ENCODE measurements around the gene RET.

RET gene

GRCh38 chr10:43128331-43128730 is 51.5 kb downstream of the RET start:
- Histone ChIP-seq H4K20me1 (ENCODE audit: insufficient read depth) (no peaks in the 10 kb centered on the region), H3K4me1 (ENCODE audit: low read depth, poor library complexity, severe bottlenecking) (peaks cover 17% of the 10 kb centered on the region), H3K4me3 (IDR thresholded peaks at IDR 0.05; ENCODE audit: insufficient read depth, low read depth, low read length) (no peak overlapping the region), H3K36me3 (ENCODE audit: insufficient read depth) (no peaks in the 10 kb centered on the region), H3K27ac (no peak overlapping the region), H3K4me2 (no peak overlapping the region), H3K9ac (no peak overlapping the region), H2AFZ (ENCODE audit: low read depth) (no peak overlapping the region), H3K27me3 (ENCODE audit: insufficient read depth, low read depth) (no peaks in the 10 kb centered on the region), H3K79me2 (ENCODE audit: insufficient read depth, low read depth) (no peaks in the 10 kb centered on the region)
- no peak for TF ChIP-seq CTCF (conservative IDR thresholded peaks at IDR 0.05; ENCODE audit: low read depth, low read length)

- no peaks in the 10 kb centered on the region for H3K79me2 ChIP-seq (ENCODE audit: insufficient read depth, low read depth)
- peak overlapping the region; percentile 42 for H3K4me2 ChIP-seq
- no peak overlapping the region for H3K9ac ChIP-seq
- peaks cover 17% of the 10 kb centered on the region for H3K4me1 ChIP-seq (ENCODE audit: low read depth, poor library complexity, severe bottlenecking)
- H3K36me3 ChIP-seq (ENCODE audit: insufficient read depth): no peaks in the 10 kb centered on the region
- peak overlapping the region; percentile 32; the same call in 1 of the 2 replicates for H2AFZ ChIP-seq (ENCODE audit: low read depth)
- H3K27ac ChIP-seq: peak overlapping the region; percentile 8; the same call in 1 of the 2 replicates
- H4K20me1 ChIP-seq (ENCODE audit: insufficient read depth): no peaks in the 10 kb centered on the region
- TF ChIP-seq CTCF (conservative IDR thresholded peaks at IDR 0.05; ENCODE audit: low read depth, low read length): no peak
- no peak overlapping the region for H3K4me3 ChIP-seq (IDR thresholded peaks at IDR 0.05; ENCODE audit: insufficient read depth, low read depth, low read length)
- no peaks in the 10 kb centered on the region for H3K27me3 ChIP-seq (ENCODE audit: insufficient read depth, low read depth)
Observed at GRCh38 chr10:43128958-43129706, 52.3 kb downstream of the RET start.

- H3K4me3 ChIP-seq (IDR thresholded peaks at IDR 0.05; ENCODE audit: insufficient read depth, low read depth, low read length): no peak overlapping the region
- no peaks in the 10 kb centered on the region for H4K20me1 ChIP-seq (ENCODE audit: insufficient read depth)
- H3K27me3 ChIP-seq (ENCODE audit: insufficient read depth, low read depth): no peaks in the 10 kb centered on the region
- H3K79me2 ChIP-seq (ENCODE audit: insufficient read depth, low read depth): no peaks in the 10 kb centered on the region
- no peak overlapping the region for H3K9ac ChIP-seq
- H3K27ac ChIP-seq: no peak overlapping the region
- H3K4me1 ChIP-seq (ENCODE audit: low read depth, poor library complexity, severe bottlenecking): peaks cover 17% of the 10 kb centered on the region
- TF ChIP-seq CTCF (conservative IDR thresholded peaks at IDR 0.05; ENCODE audit: low read depth, low read length): no peak
- no peak overlapping the region for H2AFZ ChIP-seq (ENCODE audit: low read depth)
- H3K36me3 ChIP-seq (ENCODE audit: insufficient read depth): no peaks in the 10 kb centered on the region
- no peak overlapping the region for H3K4me2 ChIP-seq
Observed at GRCh38 chr10:43130770-43131171, 53.9 kb downstream of the RET start.

- Histone ChIP-seq H4K20me1 (ENCODE audit: insufficient read depth) (no peaks in the 10 kb centered on the region), H3K4me3 (IDR thresholded peaks at IDR 0.05; ENCODE audit: insufficient read depth, low read depth, low read length) (no peak overlapping the region), H3K79me2 (ENCODE audit: insufficient read depth, low read depth) (no peaks in the 10 kb centered on the region), H2AFZ (ENCODE audit: low read depth) (no peak overlapping the region), H3K4me1 (ENCODE audit: low read depth, poor library complexity, severe bottlenecking) (peaks cover 17% of the 10 kb centered on the region), H3K27me3 (ENCODE audit: insufficient read depth, low read depth) (no peaks in the 10 kb centered on the region), H3K27ac (no peak overlapping the region), H3K4me2 (no peak overlapping the region), H3K36me3 (ENCODE audit: insufficient read depth) (no peaks in the 10 kb centered on the region), H3K9ac (no peak overlapping the region)
- TF ChIP-seq CTCF (conservative IDR thresholded peaks at IDR 0.05; ENCODE audit: low read depth, low read length): no peak
Observed at GRCh38 chr10:43131256-43131655, 54.4 kb downstream of the RET start.

All from KMS-11 (cell line).